ENCODE measurements around the gene OBSCN.

OBSCN gene

GRCh38 chr1:228415853-228416216, 208.0 kb downstream of the OBSCN start:
- POLR2A ChIA-PET, result interaction anchor here (1.0 kb wide), 1 partner anchor 9 kb away, joined by 3 read pairs; the partner anchor contains the start of gene TRIM11
- CTCF ChIA-PET, result no interaction called here
- no peak for TF ChIP-seq L3MBTL2 (conservative IDR thresholded peaks at IDR 0.05)
- TF ChIP-seq FOXA1 (IDR thresholded peaks at IDR 0.05), result no peak
- no peak for TF ChIP-seq FOXM1 (IDR thresholded peaks at IDR 0.05; ENCODE audit: borderline replicate concordance)
- TF ChIP-seq CTBP1 (IDR thresholded peaks at IDR 0.05; ENCODE audit: borderline replicate concordance), result no peak
- no peak for TF ChIP-seq NFRKB (IDR thresholded peaks at IDR 0.05)
- no peak for TF ChIP-seq ZNF384 (IDR thresholded peaks at IDR 0.05)
- no peak for TF ChIP-seq HDGF (IDR thresholded peaks at IDR 0.05; ENCODE audit: borderline replicate concordance)
- TF ChIP-seq LEF1 (IDR thresholded peaks at IDR 0.05; ENCODE audit: borderline replicate concordance), result no peak
- TF ChIP-seq BHLHE40 (IDR thresholded peaks at IDR 0.05; ENCODE audit: borderline replicate concordance), result no peak
- no peak for TF ChIP-seq TARDBP (IDR thresholded peaks at IDR 0.05)
- no peak for TF ChIP-seq ARNT (IDR thresholded peaks at IDR 0.05)
- no peak for TF ChIP-seq SUZ12 (IDR thresholded peaks at IDR 0.05)
- TF ChIP-seq FOXK2 (IDR thresholded peaks at IDR 0.05), result no peak
- DNase-seq (ENCODE audit: extremely low spot score), result no peak

- DNase-seq (ENCODE audit: extremely low spot score), result no peak
- no peak for TF ChIP-seq SP1 (IDR thresholded peaks at IDR 0.05)
- TF ChIP-seq CTBP1 (IDR thresholded peaks at IDR 0.05; ENCODE audit: borderline replicate concordance), result no peak
- no peak for TF ChIP-seq LEF1 (IDR thresholded peaks at IDR 0.05; ENCODE audit: borderline replicate concordance)
- TF ChIP-seq ELF4 (IDR thresholded peaks at IDR 0.05), result no peak
- no peak for TF ChIP-seq PKNOX1 (IDR thresholded peaks at IDR 0.05)
- TF ChIP-seq BHLHE40 (IDR thresholded peaks at IDR 0.05; ENCODE audit: borderline replicate concordance), result no peak
- ChIA-PET POLR2A (no interaction called here), CTCF (no interaction called here)
These were observed 208.5 kb downstream of the OBSCN start, which contains the start of gene TRIM17 for GRCh38 chr1:228416217-228416933. Gene TRIM17 (minus strand): TSS chr1:228416861. CDS start chr1:228415072, 1,789 bp downstream.

GRCh38 chr1:228417061-228417460, 209.2 kb downstream of the OBSCN start:
- CTCF ChIA-PET, result no interaction called here
- no peak for TF ChIP-seq TARDBP (IDR thresholded peaks at IDR 0.05)
- no peak for TF ChIP-seq NFRKB (IDR thresholded peaks at IDR 0.05)
- TF ChIP-seq ELF4 (IDR thresholded peaks at IDR 0.05), result no peak
- no peak for TF ChIP-seq HDGF (IDR thresholded peaks at IDR 0.05; ENCODE audit: borderline replicate concordance)
- TF ChIP-seq L3MBTL2 (conservative IDR thresholded peaks at IDR 0.05), result no peak
- TF ChIP-seq ZNF384 (IDR thresholded peaks at IDR 0.05), result no peak
- no peak for TF ChIP-seq SUZ12 (IDR thresholded peaks at IDR 0.05)
- TF ChIP-seq ARNT (IDR thresholded peaks at IDR 0.05), result no peak
- TF ChIP-seq FOXA1 (IDR thresholded peaks at IDR 0.05), result no peak
- no peak for TF ChIP-seq SP1 (IDR thresholded peaks at IDR 0.05)
- no peak for TF ChIP-seq PKNOX1 (IDR thresholded peaks at IDR 0.05)
- TF ChIP-seq FOXK2 (IDR thresholded peaks at IDR 0.05), result no peak
- no peak for TF ChIP-seq CTBP1 (IDR thresholded peaks at IDR 0.05; ENCODE audit: borderline replicate concordance)
- POLR2A ChIA-PET, result no interaction called here
- DNase-seq (ENCODE audit: extremely low spot score), result no peak

- CTCF ChIA-PET, result no interaction called here
- TF ChIP-seq HDGF (IDR thresholded peaks at IDR 0.05; ENCODE audit: borderline replicate concordance) (no peak), ARNT (IDR thresholded peaks at IDR 0.05) (no peak), TARDBP (IDR thresholded peaks at IDR 0.05) (no peak), NFRKB (IDR thresholded peaks at IDR 0.05) (no peak), ZNF384 (IDR thresholded peaks at IDR 0.05) (no peak), FOXM1 (IDR thresholded peaks at IDR 0.05; ENCODE audit: borderline replicate concordance) (no peak), LEF1 (IDR thresholded peaks at IDR 0.05; ENCODE audit: borderline replicate concordance) (no peak), PKNOX1 (IDR thresholded peaks at IDR 0.05) (no peak), CTBP1 (IDR thresholded peaks at IDR 0.05; ENCODE audit: borderline replicate concordance) (no peak), BHLHE40 (IDR thresholded peaks at IDR 0.05; ENCODE audit: borderline replicate concordance) (no peak), FOXA1 (IDR thresholded peaks at IDR 0.05) (no peak)
- no peak for DNase-seq (ENCODE audit: extremely low spot score)
- POLR2A ChIA-PET, result no interaction called here
These were observed 209.8 kb downstream of the OBSCN start for GRCh38 chr1:228417483-228418203.

- CTCF ChIA-PET, result interaction anchor here (0.7 kb wide), 1 partner anchor 12 kb away, joined by 4 read pairs; no protein-coding TSS in a partner anchor
- POLR2A ChIA-PET, result no interaction called here
- no peak for TF ChIP-seq NFRKB (IDR thresholded peaks at IDR 0.05)
- TF ChIP-seq LEF1 (IDR thresholded peaks at IDR 0.05; ENCODE audit: borderline replicate concordance), result no peak
- no peak for TF ChIP-seq L3MBTL2 (conservative IDR thresholded peaks at IDR 0.05)
- no peak for TF ChIP-seq SP1 (IDR thresholded peaks at IDR 0.05)
- no peak for TF ChIP-seq PKNOX1 (IDR thresholded peaks at IDR 0.05)
- no peak for TF ChIP-seq FOXK2 (IDR thresholded peaks at IDR 0.05)
- TF ChIP-seq ELF4 (IDR thresholded peaks at IDR 0.05), result no peak
- DNase-seq (ENCODE audit: extremely low spot score), result no peak
These were observed 213.4 kb downstream of the OBSCN start for GRCh38 chr1:228420968-228421826.

All from HEK293T (cell line).